Stimulated activated CD8-positive, alpha-beta memory T cell treated with anti-CD3 and anti-CD28 coated beads, Interleukin-15, amount 100 ng/mL, for 1 hour (primary cell): Measurements from ENCODE around the gene ARMH4.

ENCODE experiments used
- DNase-seq: peaks from one replicate; pipeline ENCODE4 v3.0.0-alpha.2; 2020; ENCODE audit warnings: low read depth

ARMH4 gene

DNA sequence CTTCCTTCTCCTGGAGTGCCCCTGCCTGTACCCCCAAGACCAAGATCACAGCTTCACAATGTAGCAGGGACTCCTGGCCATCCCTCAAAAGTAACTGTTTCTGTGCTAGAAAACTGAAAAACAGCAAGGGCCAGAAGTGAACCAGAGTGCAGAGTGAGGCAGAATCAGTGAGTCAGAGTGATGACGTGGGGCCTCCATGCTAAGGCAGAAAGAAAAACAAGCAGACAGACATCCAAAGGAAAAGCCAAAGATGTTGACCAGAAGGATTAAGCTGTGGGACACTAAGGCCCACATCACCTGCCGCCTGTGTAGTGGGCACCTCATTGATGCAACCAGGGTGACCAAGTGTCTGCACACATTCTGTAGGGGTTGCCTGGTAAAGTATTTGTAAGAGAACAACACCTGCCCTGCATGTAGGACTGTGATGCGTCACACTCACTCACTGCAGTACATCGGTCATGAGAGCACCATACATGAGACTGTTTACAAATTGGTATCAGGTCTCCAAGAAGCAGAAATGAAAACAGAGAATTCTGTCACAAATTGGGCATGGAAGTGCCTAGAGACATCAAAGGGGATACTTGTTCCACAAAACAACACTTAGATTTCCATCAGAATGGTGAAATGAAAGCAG lies 51.2 kb downstream of the ARMH4 start:
- DNase-seq, result no peak

DNA sequence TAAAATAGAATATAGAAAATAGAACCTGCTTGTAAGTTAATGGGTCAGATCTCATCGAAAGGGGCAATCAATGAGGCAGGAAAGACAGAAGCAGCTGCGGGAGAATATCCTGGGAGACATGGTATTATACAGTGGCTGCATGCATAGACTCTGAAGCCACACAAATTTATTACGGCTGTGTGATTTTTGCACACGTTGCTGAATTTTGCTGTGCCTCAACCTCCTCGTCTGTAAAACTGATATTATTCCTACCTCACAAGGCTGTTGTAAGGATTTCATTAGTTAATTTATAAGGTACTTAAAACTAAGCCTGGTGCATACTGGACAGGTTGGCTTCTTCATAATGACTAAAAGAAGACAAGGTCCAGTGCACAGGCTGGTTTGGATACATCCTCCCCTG lies 52.3 kb downstream of the ARMH4 start:
- no peak for DNase-seq

DNA sequence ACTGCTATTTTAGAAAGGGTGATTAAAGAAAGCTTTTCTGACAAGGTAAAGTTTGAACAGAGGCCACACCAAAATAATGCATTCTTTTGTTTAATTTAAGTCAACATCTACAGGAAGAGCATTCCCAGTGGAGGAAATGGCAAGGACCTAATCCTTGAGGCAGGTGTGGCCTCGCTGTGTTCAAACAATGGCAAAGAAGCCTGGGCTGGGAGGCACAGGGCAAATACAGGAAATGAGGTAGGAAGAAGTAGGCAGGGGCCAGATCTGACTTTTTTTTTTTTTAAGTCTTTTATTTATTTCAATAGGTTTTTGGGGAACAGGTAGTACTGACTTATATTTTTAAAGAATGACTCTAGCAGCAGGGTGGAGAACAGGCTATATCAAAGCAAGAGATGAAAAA lies 53.5 kb downstream of the ARMH4 start:
- DNase-seq, result no peak

DNA sequence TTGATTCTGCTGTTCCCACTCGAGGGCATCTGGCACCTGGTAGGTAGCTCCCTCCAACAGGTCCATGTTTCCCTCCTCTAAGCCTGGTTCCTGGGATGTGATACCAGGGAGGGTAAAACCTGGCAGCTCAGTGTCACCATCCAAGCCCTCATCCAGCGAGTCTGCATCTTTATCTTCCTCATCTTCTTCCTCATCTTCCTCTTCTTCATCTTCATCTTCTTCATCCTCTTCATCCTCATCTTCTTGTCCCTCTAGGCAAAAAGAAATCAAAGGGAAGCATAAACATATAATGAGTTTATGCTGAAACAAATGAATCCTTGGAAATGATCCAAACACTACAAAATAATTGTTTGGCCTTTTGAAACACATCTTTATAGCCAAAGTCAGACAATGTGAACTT lies 55.3 kb downstream of the ARMH4 start:
- DNase-seq, result no peak

DNA sequence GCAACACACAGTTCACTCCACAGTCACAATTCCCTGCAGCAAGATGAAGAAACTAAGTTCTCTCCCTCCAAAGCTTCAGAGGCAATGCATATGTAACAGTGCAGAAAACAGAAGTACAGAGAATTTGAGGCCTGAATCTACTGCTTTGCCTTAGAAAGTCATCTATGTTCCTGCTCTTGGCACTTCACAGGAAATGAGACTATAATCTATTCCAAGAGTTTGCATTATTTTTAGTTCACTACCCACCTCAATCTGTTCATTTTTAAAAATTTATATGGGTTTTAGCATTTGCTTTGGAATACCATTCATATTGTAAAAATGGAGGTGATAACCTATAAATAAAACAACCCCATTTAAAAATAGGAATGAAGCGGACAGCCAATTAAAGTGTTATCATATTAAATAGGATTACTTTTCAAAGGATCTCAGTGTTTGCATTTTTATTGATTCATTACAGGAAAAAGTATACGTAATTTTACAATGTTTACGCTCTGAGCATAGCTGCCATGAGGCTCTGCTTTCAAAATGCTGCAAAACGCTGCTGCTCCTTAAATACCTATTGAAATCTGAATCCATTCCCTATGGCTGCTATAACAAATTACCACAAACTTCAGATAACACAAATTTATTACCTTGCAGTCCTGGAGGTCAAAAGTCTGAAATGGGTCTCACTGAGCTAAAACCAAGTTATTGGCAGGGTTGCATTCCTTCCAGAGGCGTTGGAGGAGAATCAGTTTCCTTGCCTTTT lies 60.0 kb downstream of the ARMH4 start:
- no peak for DNase-seq

DNA sequence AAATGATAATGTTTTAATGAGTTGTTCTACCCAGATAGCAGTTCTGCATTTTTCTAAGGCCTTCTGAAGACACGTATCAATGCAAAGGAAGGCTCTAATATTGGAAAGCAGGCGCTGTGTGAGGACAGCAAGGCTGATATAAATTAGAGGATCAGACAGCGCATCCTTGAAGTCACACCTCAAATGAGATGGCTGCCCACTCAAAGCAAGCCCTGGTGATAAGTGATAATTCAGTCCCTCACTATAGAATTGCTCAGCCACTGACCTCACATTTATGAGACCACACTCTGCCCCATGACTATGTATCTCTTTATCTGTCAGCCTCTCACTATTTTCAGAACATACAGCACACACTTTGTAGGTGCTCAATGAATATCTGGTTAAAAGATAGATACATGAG lies 62.4 kb downstream of the ARMH4 start:
- DNase-seq, result no peak

DNA sequence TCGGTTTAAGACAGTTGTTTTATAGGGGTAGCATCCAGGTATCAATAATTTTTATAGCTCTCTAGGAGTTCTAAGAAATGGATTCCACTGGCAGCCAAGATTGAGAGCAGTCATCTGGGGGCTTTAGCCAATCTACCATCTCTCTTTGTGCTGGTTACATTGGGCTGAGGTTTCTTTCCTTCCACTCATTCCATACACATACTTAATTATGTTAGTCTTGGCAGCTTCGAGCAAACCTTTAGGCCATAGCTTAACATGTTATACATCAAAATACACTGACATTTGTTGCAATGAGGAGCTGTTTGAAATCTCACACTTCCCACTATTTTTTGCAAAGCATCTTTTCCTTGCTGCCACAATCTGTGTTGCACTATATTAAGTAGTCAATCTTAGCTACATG lies 63.1 kb downstream of the ARMH4 start:
- no peak for DNase-seq

DNA sequence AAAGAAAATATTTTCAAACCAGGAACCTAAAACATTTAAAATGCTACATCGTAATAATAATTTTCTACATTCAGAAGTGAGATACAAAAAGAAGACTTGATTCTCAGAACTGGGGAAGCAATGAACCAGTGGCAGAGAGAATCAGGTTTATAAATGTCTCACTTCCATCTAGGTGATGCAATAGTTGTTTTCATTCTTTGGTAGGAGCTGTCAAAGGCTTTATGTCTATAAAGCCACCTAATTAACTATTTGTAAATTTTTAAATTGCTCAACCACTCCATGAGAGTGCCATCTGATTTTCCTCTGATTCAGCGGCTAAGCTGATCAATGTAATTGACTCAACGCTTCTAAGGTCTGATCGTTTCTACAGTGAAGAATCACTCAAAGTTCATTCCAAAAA lies 66.1 kb downstream of the ARMH4 start:
- no peak for DNase-seq

DNA sequence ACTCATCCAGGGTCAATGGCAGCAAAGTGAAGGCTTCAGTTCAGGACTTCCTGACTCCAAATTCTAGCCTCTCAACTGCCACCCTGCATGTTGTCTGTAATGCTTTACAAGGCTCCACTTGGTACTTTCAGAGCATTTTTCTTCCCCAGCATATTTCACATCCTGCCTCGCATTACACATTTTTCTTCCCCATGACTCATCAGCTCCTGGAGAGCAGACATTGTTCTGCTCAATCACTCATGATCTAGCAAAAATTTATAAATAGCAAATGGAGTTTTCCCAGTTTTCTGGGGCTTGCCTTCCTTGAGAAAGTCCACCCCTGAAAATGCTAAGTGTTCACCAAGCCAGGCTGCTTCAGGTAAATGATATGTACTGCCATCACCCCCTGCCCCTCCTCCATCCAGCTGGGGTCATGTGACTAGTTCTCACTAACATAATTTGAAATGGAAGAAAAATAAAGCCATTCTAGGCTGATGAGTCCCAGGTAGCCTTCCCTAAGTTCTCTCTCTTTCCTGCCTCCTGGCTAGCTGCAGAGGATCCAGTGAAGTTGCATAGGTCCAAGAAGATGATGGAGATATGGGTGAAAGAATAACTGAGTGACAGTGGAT lies 69.4 kb downstream of the ARMH4 start:
- DNase-seq, result no peak

DNA sequence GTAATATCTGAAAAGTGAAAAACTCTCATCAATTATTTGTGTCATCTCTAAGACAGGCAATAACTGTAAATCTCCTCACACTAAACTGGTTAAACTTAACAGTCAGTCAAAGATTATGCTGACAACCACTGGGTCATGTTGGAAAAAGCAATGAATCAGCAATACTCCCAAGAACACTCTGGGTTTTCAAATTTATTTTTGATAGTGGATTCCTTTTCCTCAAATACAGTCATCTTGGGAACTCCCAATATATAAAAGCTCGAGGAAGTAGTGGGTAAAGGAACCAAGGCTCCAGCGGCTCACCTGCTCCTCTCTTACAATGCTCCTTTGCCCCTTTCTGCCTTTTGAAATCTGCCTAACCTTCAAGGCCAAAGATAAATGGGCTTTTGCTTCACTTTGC lies 70.0 kb downstream of the ARMH4 start:
- DNase-seq, result no peak

DNA sequence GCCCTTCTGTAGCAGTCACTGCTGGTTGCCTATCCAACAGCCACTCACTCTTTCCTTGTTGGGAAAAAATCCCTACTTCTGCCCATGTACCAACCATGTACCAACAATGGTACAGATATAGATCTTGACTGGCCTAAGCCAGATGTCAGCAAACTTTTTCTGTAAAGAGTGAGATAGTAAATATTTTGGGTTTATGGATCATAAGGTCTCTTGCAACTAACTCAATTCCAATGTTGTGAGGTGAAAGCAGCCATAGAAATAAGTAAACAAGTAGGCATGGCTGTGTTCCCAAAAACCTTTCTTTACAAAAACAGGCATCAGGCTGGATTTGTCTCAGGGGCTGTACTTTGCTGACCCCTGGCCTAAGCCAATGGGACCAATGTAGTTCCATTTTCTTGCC lies 73.5 kb downstream of the ARMH4 start:
- no peak for DNase-seq

DNA sequence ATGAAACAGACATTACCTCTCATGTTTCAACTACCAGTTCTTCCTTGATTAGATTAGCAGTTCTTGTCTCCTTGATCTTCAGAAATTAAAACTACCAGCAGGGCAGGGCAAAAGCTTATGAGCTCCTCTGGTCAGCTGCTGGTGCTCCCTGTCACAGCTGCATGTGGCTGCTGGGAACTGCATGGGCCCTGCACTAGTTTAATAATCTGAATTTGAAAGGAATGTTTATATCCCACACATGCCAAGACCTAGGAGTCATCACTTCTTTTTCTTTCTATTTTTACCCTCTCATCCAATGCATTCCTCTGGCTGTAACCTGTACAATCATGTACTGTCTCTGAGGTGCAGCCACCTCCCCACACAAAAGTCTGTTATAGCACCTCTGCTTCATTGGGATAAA lies 73.9 kb downstream of the ARMH4 start:
- no peak for DNase-seq

DNA sequence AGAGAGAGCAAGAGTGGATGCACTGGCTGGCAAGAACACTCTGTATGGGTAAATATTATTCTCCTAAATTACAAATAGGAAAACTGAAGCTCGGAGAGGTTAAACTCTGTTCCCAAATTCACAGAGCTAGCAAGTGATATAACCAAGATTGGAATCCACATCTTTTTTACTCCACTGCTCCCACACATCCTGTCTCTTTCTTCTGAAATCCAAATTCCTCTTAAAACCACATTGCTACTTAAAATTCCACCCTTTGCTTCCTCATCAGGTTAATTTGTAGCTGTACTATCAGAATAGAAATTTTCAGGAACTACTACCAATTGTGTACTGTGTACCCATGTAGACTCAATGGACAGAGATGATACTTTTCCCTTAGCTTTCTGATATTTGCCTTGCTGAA lies 74.4 kb downstream of the ARMH4 start:
- DNase-seq, result no peak

DNA sequence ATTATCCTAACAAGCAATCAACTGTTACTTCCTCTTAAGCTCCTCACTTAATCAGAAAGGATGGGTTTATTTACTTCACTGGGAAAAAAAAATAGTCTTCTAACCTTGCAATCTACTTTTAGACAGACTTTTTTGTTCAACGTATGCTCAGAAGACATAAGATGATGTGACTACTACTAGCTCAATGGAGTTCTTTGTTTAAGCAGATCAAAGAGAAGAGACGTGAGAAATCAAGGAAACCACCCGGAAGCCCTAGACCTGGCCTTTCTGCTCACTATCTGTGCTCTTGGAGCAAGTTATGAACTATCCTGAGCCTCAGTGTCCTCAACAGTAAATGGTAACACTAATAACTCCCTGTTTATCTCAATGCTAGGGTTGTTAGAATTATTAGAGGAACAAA lies 78.5 kb downstream of the ARMH4 start:
- DNase-seq, result no peak

DNA sequence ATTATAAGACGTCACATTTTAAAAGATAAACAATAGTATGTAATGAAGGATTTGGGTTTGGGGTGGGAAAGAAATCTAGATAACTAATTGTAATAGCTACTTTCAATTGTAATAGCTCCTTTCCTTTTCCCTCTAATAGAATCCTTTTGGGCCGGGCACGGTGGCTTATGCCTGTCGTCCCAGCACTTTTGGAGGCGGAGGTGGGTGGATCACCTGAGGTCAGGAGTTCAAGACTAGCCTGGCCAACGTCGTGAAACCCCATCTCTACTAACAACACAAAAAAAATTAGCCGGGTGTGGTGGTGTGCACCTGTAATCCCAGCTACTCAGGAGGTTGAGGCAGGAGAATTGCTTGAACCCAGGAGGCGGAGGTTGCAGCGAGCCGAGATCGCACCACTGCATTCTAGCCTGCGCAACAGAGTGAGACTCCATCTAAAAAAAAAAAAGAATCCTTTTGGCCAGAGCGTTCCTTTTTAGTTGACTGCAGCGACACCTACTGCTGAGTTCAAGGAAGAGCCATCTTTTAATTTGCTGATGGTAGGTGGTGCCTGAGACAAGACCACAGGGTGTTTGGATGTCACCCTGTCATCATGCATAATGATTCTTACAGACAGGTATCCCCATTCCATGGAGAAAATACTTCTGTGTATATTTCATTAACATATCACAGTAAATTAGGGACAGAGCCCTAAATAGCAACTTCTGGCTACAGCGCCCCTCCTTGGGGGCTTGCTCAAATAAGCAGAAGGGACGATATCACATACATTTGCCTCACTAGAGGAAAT lies 79.5 kb downstream of the ARMH4 start:
- DNase-seq, result peak; percentile 2

DNA sequence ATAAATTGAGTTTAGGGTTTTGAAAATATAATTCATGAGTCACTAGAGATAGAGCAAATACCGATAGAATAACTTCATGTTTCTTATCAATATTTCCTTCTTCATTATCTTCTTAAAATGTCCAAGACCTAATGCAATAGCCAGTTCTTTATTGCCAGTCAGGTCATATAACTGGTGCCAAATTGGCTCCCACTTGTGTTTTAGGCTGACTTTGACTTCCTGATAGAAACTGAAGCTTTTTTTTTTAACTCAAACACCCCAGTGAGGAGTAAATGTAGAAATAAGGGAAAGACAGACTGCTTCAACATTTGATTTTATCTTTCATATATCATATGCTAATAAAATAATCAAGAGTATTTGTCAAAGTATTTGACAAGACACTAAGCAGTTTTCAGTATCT lies 80.7 kb downstream of the ARMH4 start:
- no peak for DNase-seq

DNA sequence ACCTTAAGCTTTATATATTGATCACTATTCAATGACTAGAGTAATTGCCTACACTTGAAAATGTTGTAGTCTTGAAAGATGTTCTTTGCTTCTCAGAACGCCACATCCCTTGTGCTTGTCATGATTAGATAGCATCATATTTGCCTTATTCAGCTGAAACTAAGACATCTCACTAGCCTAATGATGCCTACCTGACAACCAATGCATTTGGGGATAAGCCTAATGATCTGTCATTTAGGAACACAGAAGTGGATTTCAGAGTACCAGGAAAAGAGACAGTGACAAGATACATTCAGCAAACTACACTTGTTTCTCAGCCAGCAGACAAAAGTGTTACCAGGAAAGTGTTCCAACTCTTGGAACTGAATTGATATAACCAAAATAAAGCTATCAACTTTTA lies 83.7 kb downstream of the ARMH4 start:
- no peak for DNase-seq

DNA sequence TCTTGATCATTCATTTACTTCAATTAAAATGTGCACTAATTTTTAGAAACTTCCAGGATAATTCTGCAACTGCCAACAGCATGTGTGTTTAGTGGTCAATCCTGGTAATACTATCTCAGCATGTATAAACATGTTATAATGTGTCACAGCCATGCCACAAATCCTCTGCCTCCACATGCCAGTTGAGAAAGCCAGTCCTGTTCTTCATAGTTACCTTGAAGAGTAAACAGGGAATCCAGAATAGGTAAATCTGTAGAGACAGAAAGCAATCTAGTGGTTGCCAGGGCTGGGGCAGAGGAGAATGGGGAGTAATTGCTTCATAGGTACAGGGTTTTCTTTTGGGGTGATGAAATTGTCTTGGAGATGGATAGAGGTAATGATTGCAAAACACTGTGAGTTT lies 85.9 kb downstream of the ARMH4 start:
- DNase-seq, result no peak

DNA sequence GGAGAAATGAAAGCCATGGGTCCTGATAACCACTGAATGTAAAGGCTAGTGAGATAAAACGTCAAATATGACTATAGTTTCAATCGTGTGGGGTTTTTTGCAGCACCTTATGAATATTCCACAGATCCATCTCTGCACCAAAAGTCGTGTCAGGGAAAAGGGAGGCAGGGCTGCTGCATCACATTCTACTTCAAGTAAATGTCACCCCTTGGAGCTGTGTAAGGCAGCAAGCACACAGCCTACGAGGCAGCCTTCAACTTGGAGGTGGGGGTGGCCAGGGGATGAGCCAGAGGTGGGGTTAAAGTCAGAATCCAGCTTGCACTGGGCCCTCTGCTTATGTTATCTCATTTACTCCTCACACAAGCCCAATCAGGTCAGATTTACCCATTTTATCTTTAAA lies 90.4 kb downstream of the ARMH4 start:
- no peak for DNase-seq

DNA sequence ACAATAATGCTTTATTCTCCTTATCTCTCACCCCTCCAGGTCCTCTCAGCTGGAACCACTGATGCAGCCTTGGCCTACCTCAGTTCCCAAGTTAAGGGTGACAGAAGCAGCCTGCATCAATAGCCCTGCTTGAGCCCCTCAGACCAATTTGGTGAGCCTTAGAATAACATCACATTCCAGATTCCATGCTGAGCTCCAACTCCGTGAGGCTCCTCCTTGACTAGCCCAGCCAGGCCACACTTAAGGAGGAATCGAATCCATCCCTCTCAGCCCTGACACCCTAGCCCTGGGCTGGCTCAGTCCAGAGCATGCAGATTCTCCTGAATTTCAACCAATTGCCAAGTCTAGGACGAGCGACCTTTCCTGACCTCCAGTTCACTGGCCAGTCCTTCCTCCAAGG lies 91.1 kb downstream of the ARMH4 start:
- no peak for DNase-seq

DNA sequence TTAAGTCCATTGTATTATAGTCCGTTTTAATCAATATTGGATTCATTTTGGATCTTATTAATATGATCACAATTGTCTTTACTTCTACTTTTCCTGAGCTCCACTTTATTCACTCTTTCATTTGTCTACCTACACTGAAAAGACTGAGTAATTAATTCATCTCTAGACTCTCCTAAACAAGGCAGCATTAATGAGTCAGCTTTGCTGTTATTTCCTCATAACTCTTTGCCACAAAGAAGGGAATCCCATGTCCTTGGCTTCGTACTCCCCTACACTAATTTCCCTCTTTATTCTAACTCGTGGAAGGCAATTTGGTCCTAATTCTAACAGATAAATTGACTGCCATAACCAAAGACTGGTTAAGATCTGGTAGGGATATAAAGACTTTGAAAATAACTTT lies 91.9 kb downstream of the ARMH4 start:
- DNase-seq, result no peak

DNA sequence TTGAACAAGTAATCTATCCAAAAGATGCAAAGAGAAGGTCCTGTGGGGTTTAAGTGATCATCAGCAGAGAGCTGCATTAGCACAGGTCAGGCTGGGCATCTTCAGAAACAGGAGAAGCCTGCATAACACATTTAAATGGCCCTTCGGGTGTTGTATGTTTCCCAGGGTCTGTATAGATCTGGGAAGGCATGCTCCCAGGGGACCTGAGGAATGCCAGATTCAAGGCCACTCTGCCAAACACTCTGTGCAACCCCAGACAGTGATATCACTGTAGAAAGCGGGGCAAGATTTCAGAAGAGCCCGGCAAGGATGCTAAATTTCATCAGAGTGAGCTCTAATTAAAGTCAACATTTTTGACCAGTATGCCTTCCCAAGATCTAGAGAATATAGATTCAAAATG lies 92.9 kb downstream of the ARMH4 start:
- no peak for DNase-seq

DNA sequence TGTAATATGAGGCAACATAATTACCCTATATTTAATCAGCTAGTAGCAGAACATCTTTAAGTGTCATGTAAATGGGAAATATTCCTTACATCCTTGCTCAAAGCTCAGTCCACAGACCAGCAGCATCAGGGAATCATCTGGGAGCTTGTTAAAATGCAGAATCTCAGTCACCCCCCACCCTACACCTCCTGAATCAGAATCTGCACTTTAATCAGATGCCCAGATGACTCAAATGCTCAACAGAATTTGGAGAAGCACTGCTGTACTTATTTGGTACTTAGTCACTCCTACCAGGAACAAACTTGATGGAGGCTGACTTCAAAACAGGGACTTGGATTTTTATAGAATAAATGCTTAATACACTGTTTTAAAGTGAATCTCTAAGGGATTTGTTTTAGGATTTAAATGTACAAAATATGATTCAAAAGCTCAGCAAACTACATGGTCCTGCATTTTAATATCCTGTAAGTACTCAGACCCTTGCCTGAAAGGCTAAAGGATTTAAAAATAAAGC lies 96.5 kb downstream of the ARMH4 start:
- DNase-seq, result no peak
